T-helper 1 cell treated with Interleukin-12 subunit alpha and Interleukin-12 subunit beta and Interleukin-4 antibody, amounts not matched to agents 30 μg/mL and 1 μg/mL, for 36 hours (primary cell): ENCODE data around the gene ITGB4.

Experiments used
- H3K27ac Mint-ChIP-seq: one replicate; pipeline ENCODE4 v1.8.0; 2021; ENCODE audit warnings: mild to moderate bottlenecking, mixed read lengths
- H3K27me3 Mint-ChIP-seq: one replicate; pipeline ENCODE4 v1.8.0; 2021; ENCODE audit warnings: low read depth, mixed read lengths
- H3K36me3 Mint-ChIP-seq: one replicate; pipeline ENCODE4 v1.8.0; 2021; ENCODE audit warnings: low read depth, mixed read lengths
- H3K4me1 Mint-ChIP-seq: one replicate; pipeline ENCODE4 v1.8.0; 2021; ENCODE audit warnings: low read depth, mixed read lengths
- H3K4me3 Mint-ChIP-seq: one replicate; pipeline ENCODE4 v1.8.0; 2021; ENCODE audit warnings: mild to moderate bottlenecking, moderate library complexity, mixed read lengths
- H3K9me3 Mint-ChIP-seq: one replicate; pipeline ENCODE4 v1.8.0; 2021; ENCODE audit warnings: mixed read lengths

The ITGB4 gene

GRCh38 chr17:75749545-75750389, 28.5 kb downstream of the ITGB4 start:
- Mint-ChIP-seq H3K4me3 (no peak overlapping the region), H3K36me3 (no peaks in the 10 kb centered on the region), H3K27me3 (peaks cover 4% of the 10 kb centered on the region), H3K9me3 (no peaks in the 10 kb centered on the region), H3K4me1 (peaks cover 10% of the 10 kb centered on the region), H3K27ac (no peak overlapping the region)

GRCh38 chr17:75750661-75751423, 29.6 kb downstream of the ITGB4 start:
- no peak overlapping the region for H3K27ac Mint-ChIP-seq
- H3K4me3 Mint-ChIP-seq: no peak overlapping the region
- H3K27me3 Mint-ChIP-seq: peaks cover 4% of the 10 kb centered on the region
- peaks cover 12% of the 10 kb centered on the region for H3K4me1 Mint-ChIP-seq
- no peaks in the 10 kb centered on the region for H3K9me3 Mint-ChIP-seq
- no peaks in the 10 kb centered on the region for H3K36me3 Mint-ChIP-seq

- no peak overlapping the region for H3K27ac Mint-ChIP-seq
- no peak overlapping the region for H3K4me3 Mint-ChIP-seq
- no peaks in the 10 kb centered on the region for H3K9me3 Mint-ChIP-seq
- H3K36me3 Mint-ChIP-seq: no peaks in the 10 kb centered on the region
- H3K27me3 Mint-ChIP-seq: peaks cover 4% of the 10 kb centered on the region
- peaks cover 12% of the 10 kb centered on the region for H3K4me1 Mint-ChIP-seq
These were observed 30.6 kb downstream of the ITGB4 start for GRCh38 chr17:75751676-75752404.

GRCh38 chr17:75752405-75752709, 31.1 kb downstream of the ITGB4 start:
- no peaks in the 10 kb centered on the region for H3K9me3 Mint-ChIP-seq
- H3K27ac Mint-ChIP-seq: no peak overlapping the region
- H3K36me3 Mint-ChIP-seq: no peaks in the 10 kb centered on the region
- peaks cover 12% of the 10 kb centered on the region for H3K4me1 Mint-ChIP-seq
- H3K27me3 Mint-ChIP-seq: peaks cover 4% of the 10 kb centered on the region
- no peak overlapping the region for H3K4me3 Mint-ChIP-seq

GRCh38 chr17:75752802-75753513, 31.7 kb downstream of the ITGB4 start:
- Mint-ChIP-seq H3K36me3 (no peaks in the 10 kb centered on the region), H3K9me3 (no peaks in the 10 kb centered on the region), H3K4me1 (peaks cover 9% of the 10 kb centered on the region), H3K27ac (no peak overlapping the region), H3K4me3 (peak overlapping the region; percentile 63), H3K27me3 (peaks cover 4% of the 10 kb centered on the region)

GRCh38 chr17:75753514-75754377, 32.5 kb downstream of the ITGB4 start:
- Mint-ChIP-seq H3K27ac (no peak overlapping the region), H3K4me3 (no peak overlapping the region), H3K27me3 (peaks cover 4% of the 10 kb centered on the region)

GRCh38 chr17:75754378-75755204, 33.3 kb downstream of the ITGB4 start:
- H3K27me3 Mint-ChIP-seq: peaks cover 4% of the 10 kb centered on the region
- H3K27ac Mint-ChIP-seq: peak overlapping the region; percentile 12
- peak overlapping the region; percentile 67 for H3K4me3 Mint-ChIP-seq

More at GRCh38 chr17:75753514-75754377, 32.5 kb downstream of the ITGB4 start:
- Mint-ChIP-seq H3K36me3 (no peaks in the 10 kb centered on the region), H3K4me1 (peaks cover 9% of the 10 kb centered on the region), H3K9me3 (no peaks in the 10 kb centered on the region)

GRCh38 chr17:75755205-75755901, 34.1 kb downstream of the ITGB4 start:
- peak overlapping the region; percentile 12 for H3K27ac Mint-ChIP-seq
- H3K4me1 Mint-ChIP-seq: peaks cover 5% of the 10 kb centered on the region
- H3K9me3 Mint-ChIP-seq: no peaks in the 10 kb centered on the region
- peaks cover 4% of the 10 kb centered on the region for H3K27me3 Mint-ChIP-seq
- peak overlapping the region; percentile 67 for H3K4me3 Mint-ChIP-seq
- H3K36me3 Mint-ChIP-seq: no peaks in the 10 kb centered on the region

More at GRCh38 chr17:75754378-75755204, 33.3 kb downstream of the ITGB4 start:
- Mint-ChIP-seq H3K9me3 (no peaks in the 10 kb centered on the region), H3K36me3 (no peaks in the 10 kb centered on the region), H3K4me1 (peaks cover 9% of the 10 kb centered on the region)

GRCh38 chr17:75755990-75756389, 34.7 kb downstream of the ITGB4 start:
- H3K9me3 Mint-ChIP-seq: no peaks in the 10 kb centered on the region
- H3K4me1 Mint-ChIP-seq: peaks cover 5% of the 10 kb centered on the region
- no peaks in the 10 kb centered on the region for H3K36me3 Mint-ChIP-seq
- peaks cover 4% of the 10 kb centered on the region for H3K27me3 Mint-ChIP-seq
- H3K4me3 Mint-ChIP-seq: no peak overlapping the region
- H3K27ac Mint-ChIP-seq: no peak overlapping the region

- H3K4me3 Mint-ChIP-seq: no peak overlapping the region
- no peaks in the 10 kb centered on the region for H3K27me3 Mint-ChIP-seq
- no peak overlapping the region for H3K27ac Mint-ChIP-seq
- no peaks in the 10 kb centered on the region for H3K9me3 Mint-ChIP-seq
- peaks cover 5% of the 10 kb centered on the region for H3K4me1 Mint-ChIP-seq
- H3K36me3 Mint-ChIP-seq: no peaks in the 10 kb centered on the region
These were observed 35.3 kb downstream of the ITGB4 start for GRCh38 chr17:75756451-75757085.

GRCh38 chr17:75757086-75757681, 35.9 kb downstream of the ITGB4 start:
- peaks cover 5% of the 10 kb centered on the region for H3K4me1 Mint-ChIP-seq
- no peak overlapping the region for H3K4me3 Mint-ChIP-seq
- no peak overlapping the region for H3K27ac Mint-ChIP-seq
- H3K9me3 Mint-ChIP-seq: no peaks in the 10 kb centered on the region
- peaks cover 1% of the 10 kb centered on the region for H3K36me3 Mint-ChIP-seq
- no peaks in the 10 kb centered on the region for H3K27me3 Mint-ChIP-seq
